ENCODE data around the gene PRKAG2. TPM values are rescaled to one million over a fixed set of nuclear protein-coding genes. Genes with fewer than 3 reads are reported as not detected.

PRKAG2 gene
- total and polyA plus RNA-seq, 12 donors: 3.8 to 17.3 (median 10.9) TPM

GRCh38 chr7:151512353-151512752 lies 364.6 kb downstream of the PRKAG2 start:
- intact Hi-C loops (cut with DNase I): loop anchor here (10.0 kb wide), 1 partner anchor 48 kb away; no protein-coding TSS in a partner anchor
- DNase-seq: no peak
- Histone ChIP-seq H3K4me3 (no peak overlapping the region), H3K36me3 (replicated peaks in 1 of 2) (no peaks in the 10 kb centered on the region), H3K9me3 (replicated peaks in 1 of 3) (no peaks in the 10 kb centered on the region), H3K27me3 (no peaks in the 10 kb centered on the region), H3K27ac (peak overlapping the region in 2 of 5 donors; percentile 27 to 68), H3K4me1 (replicated peaks in 1 of 2) (peaks cover 16 to 92% of the 10 kb centered on the region in 2 donors)
- WGBS, 4 donors: 60 to 76% (median 66%) methylated on average over 7 of the region's 7 CpGs
- no peak for TF ChIP-seq POLR2A (IDR thresholded peaks at IDR 0.05)
- TF ChIP-seq CTCF (IDR thresholded peaks at IDR 0.05): no peak

- peak overlapping the region in 2 of 5 donors; percentile 27 to 68 for H3K27ac ChIP-seq
- intact Hi-C loops (cut with DNase I): loop anchor here (10.0 kb wide), 1 partner anchor 47 kb away; no protein-coding TSS in a partner anchor
- peaks cover 15 to 92% of the 10 kb centered on the region in 2 donors for H3K4me1 ChIP-seq (replicated peaks in 1 of 2)
- no peaks in the 10 kb centered on the region for H3K9me3 ChIP-seq (replicated peaks in 1 of 3)
- no peak overlapping the region for H3K4me3 ChIP-seq
- no peaks in the 10 kb centered on the region for H3K27me3 ChIP-seq
- TF ChIP-seq CTCF (IDR thresholded peaks at IDR 0.05): no peak
- no peak for TF ChIP-seq POLR2A (IDR thresholded peaks at IDR 0.05)
- WGBS, 4 donors: 54 to 69% (median 64%) methylated on average over 4 of the region's 4 CpGs
- no peaks in the 10 kb centered on the region for H3K36me3 ChIP-seq (replicated peaks in 1 of 2)
- no peak for DNase-seq
These were observed 365.0 kb downstream of the PRKAG2 start for GRCh38 chr7:151511946-151512345.

- intact Hi-C loops (cut with DNase I): loop anchor here (10.0 kb wide), 1 partner anchor 46 kb away; no protein-coding TSS in a partner anchor
- Histone ChIP-seq H3K9me3 (replicated peaks in 1 of 3) (no peaks in the 10 kb centered on the region), H3K4me1 (replicated peaks in 1 of 2) (peaks cover 15 to 92% of the 10 kb centered on the region in 2 donors), H3K27ac (no peak overlapping the region), H3K4me3 (no peak overlapping the region), H3K36me3 (replicated peaks in 1 of 2) (no peaks in the 10 kb centered on the region), H3K27me3 (no peaks in the 10 kb centered on the region)
- WGBS, 4 donors: 86 to 93% (median 88%) methylated on average over 4 of the region's 4 CpGs
- no peak for DNase-seq
- no peak for TF ChIP-seq CTCF (IDR thresholded peaks at IDR 0.05)
- TF ChIP-seq POLR2A (IDR thresholded peaks at IDR 0.05): no peak
These were observed 365.6 kb downstream of the PRKAG2 start for GRCh38 chr7:151511270-151511669.

- peak overlapping the region in 3 of 5 donors; percentile 12 to 31 (median 29) for H3K27ac ChIP-seq
- peaks cover 15 to 80% of the 10 kb centered on the region in 2 donors for H3K4me1 ChIP-seq (replicated peaks in 1 of 2)
- no peaks in the 10 kb centered on the region for H3K27me3 ChIP-seq
- no peaks in the 10 kb centered on the region for H3K9me3 ChIP-seq (replicated peaks in 1 of 3)
- H3K36me3 ChIP-seq (replicated peaks in 1 of 2): no peaks in the 10 kb centered on the region
- DNase-seq: no peak
- intact Hi-C loops (cut with DNase I): loop anchor here (10.0 kb wide), 1 partner anchor 45 kb away; no protein-coding TSS in a partner anchor
- H3K4me3 ChIP-seq: no peak overlapping the region
- WGBS, 4 donors: 54 to 56% (median 55%) methylated on average over 5 of the region's 5 CpGs
- no peak for TF ChIP-seq CTCF (IDR thresholded peaks at IDR 0.05)
- no peak for TF ChIP-seq POLR2A (IDR thresholded peaks at IDR 0.05)
These were observed 367.1 kb downstream of the PRKAG2 start for GRCh38 chr7:151509670-151510333.
